Natural killer cell (primary cell): Measurements from ENCODE around the gene TAX1BP1. TPM values are rescaled to one million over a fixed set of nuclear protein-coding genes. Genes with fewer than 3 reads are reported as not detected.
A peak's percentile ranks its signal among the peaks of the same experiment; 100 is the strongest.

Source experiments
- ATAC-seq, 3 donors: fragments of 150-1000 bp in 2 of 3; fragments of 200-7000 bp in 1 of 3; cut with Tn5 transposase; 1 replicate in 1 of 3; 2 replicates in 2 of 3; pipeline ENCODE4 v1.10.0; 2021; ENCODE audit warnings: mild to moderate bottlenecking in 2 of 3, moderate library complexity in 2 of 3
- DNase-seq, 2 donors: peaks; one replicate each; pipeline versions ENCODE4 v3.0.0 to v3.0.0-alpha.2; 2013 to 2021; ENCODE audit warnings: mixed read lengths in 1 of 2
- H3K27ac ChIP-seq: one replicate; pipeline ENCODE4 v1.5.1; 2013; ENCODE audit warnings: mild to moderate bottlenecking, low read length
- H3K27me3 ChIP-seq: one replicate; pipeline ENCODE4 v1.6.1; 2013; ENCODE audit warnings: low read length; ENCODE audit not compliant: control insufficient read depth, insufficient read depth
- H3K36me3 ChIP-seq: one replicate; pipeline ENCODE4 v1.6.1; 2013; ENCODE audit warnings: low read length; ENCODE audit not compliant: control insufficient read depth, insufficient read depth
- H3K4me1 ChIP-seq: one replicate; pipeline ENCODE4 v1.6.1; 2013; ENCODE audit warnings: low read length; ENCODE audit not compliant: control insufficient read depth, insufficient read depth
- H3K4me3 ChIP-seq: one replicate; pipeline ENCODE4 v1.5.1; 2013; ENCODE audit warnings: low read length
- H3K9me3 ChIP-seq: one replicate; pipeline ENCODE4 v1.6.1; 2013; ENCODE audit warnings: low read length; ENCODE audit not compliant: control insufficient read depth, insufficient read depth
- H3K27ac Mint-ChIP-seq, 2 donors: one replicate each; pipeline ENCODE4 v1.8.0; 2022; ENCODE audit warnings: mild to moderate bottlenecking in 2 of 2, mixed read lengths in 2 of 2, moderate library complexity in 1 of 2
- H3K27me3 Mint-ChIP-seq, 2 donors: one replicate each; pipeline ENCODE4 v1.8.0; 2022; ENCODE audit warnings: low read depth in 2 of 2, mixed read lengths in 2 of 2
- H3K36me3 Mint-ChIP-seq: one replicate; pipeline ENCODE4 v1.8.0; 2022; ENCODE audit warnings: mixed read lengths
- H3K4me1 Mint-ChIP-seq, 2 donors: one replicate each; pipeline ENCODE4 v1.8.0; 2022; ENCODE audit warnings: mixed read lengths in 2 of 2
- H3K4me3 Mint-ChIP-seq: one replicate; pipeline ENCODE4 v1.8.0; 2022; ENCODE audit warnings: mild to moderate bottlenecking, moderate library complexity, mixed read lengths
- H3K9me3 Mint-ChIP-seq, 2 donors: one replicate each; pipeline ENCODE4 v1.8.0; 2022; ENCODE audit warnings: mixed read lengths in 2 of 2
- WGBS: methylation state at CpG from one replicate; pipeline ENCODE4 v1.1.7; 2013; ENCODE audit warnings: missing lambda C conversion rate; ENCODE audit not compliant: insufficient coverage; 5-methylcytosine and 5-hydroxymethylcytosine counted together
- intact Hi-C: fragments of 100-400 bp; cut with micrococcal nuclease; formaldehyde crosslinking; loops from one replicate; pipeline ENCODE4 v1.14.2; 2022
- total RNA-seq, 4 donors: library from RNA; stranded (reverse); fragments of 120-200 nt in 1 of 4; gene quantifications; one replicate each; pipeline versions ENCODE4 v1.2.3 to v1.2.4, GENCODE V29; 2013 to 2022
- TF ChIP-seq, protein P1 (sequence below): fragments of 200-600 bp; IDR thresholded peaks from one replicate; pipeline ENCODE4 v1.8.0; 2022; ENCODE audit warnings: antibody characterized with exemption

The TAX1BP1 gene
- total RNA-seq, 3 donors from 2014 or later (not counting 1 experiment from before 2014, with no cell fraction given) = 135 to 158 (median 150) TPM

DNA sequence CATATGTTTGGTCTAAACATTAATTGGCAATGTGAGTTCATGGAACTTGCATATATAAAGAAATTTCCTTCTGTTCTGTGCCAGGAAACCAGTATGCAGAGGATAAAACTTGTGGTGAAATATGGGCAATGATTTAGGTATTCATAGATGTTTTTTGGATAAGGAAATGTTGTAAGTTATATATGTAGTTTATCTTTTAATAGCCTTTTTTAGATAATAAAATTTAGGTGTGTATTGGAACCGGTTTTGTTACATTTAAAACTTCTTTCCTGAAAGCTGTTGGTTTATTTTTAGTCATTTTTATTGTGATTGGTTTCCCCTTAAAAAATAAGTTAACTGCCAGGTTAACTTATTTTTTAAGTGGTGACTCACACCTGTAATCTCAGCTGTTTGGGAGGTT lies 22.1 kb downstream of the TAX1BP1 start:
- DNase-seq (no peak), ATAC-seq (no peak)
- H3K4me1 Mint-ChIP-seq = peaks cover 15 to 26% of the 10 kb centered on the region in 2 donors
- Histone ChIP-seq H3K36me3 (peaks cover 34% of the 10 kb centered on the region), H3K27ac (no peak overlapping the region), H3K9me3 (no peaks in the 10 kb centered on the region), H3K4me1 (no peaks in the 10 kb centered on the region), H3K27me3 (no peaks in the 10 kb centered on the region), H3K4me3 (no peak overlapping the region)
- TF ChIP-seq, protein P1, sequence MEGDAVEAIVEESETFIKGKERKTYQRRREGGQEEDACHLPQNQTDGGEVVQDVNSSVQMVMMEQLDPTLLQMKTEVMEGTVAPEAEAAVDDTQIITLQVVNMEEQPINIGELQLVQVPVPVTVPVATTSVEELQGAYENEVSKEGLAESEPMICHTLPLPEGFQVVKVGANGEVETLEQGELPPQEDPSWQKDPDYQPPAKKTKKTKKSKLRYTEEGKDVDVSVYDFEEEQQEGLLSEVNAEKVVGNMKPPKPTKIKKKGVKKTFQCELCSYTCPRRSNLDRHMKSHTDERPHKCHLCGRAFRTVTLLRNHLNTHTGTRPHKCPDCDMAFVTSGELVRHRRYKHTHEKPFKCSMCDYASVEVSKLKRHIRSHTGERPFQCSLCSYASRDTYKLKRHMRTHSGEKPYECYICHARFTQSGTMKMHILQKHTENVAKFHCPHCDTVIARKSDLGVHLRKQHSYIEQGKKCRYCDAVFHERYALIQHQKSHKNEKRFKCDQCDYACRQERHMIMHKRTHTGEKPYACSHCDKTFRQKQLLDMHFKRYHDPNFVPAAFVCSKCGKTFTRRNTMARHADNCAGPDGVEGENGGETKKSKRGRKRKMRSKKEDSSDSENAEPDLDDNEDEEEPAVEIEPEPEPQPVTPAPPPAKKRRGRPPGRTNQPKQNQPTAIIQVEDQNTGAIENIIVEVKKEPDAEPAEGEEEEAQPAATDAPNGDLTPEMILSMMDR = no peak
- 75% methylated on average over 1 of the region's 1 CpG for WGBS
- peak overlapping the region in 1 of 2 donors; percentile 43 for H3K27ac Mint-ChIP-seq
- no peaks in the 10 kb centered on the region for H3K9me3 Mint-ChIP-seq
- no peak overlapping the region for H3K4me3 Mint-ChIP-seq
- intact Hi-C loops = no loop called here
- no peaks in the 10 kb centered on the region for H3K27me3 Mint-ChIP-seq
- peaks cover 9% of the 10 kb centered on the region for H3K36me3 Mint-ChIP-seq

DNA sequence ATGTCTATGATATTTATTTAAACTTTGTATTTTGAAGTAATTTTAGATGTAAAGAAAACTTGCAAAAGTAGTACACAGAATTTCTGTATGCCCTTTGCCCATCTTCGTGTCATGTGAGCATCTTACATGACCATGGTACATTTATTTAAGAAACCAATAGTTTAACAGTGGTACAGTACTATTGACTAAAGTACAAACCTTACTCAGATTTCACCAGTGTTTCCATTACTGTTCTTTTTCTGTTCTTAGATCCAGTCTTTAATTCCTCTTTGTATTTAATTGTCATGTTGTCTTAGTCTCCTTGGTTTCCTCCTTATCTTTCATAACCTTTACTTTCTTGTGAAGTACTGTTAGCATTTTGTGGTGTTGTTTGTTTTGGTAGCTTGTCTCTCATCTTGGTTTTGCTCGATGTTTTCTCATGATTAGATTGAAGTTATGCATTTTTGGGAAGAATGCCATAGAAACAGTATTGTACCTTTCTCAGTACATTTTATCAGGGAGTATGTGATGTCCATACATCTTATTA lies 24.1 kb downstream of the TAX1BP1 start:
- Histone ChIP-seq H3K4me1 (no peaks in the 10 kb centered on the region), H3K9me3 (no peaks in the 10 kb centered on the region), H3K4me3 (no peak overlapping the region), H3K27ac (no peak overlapping the region), H3K36me3 (peaks cover 19% of the 10 kb centered on the region), H3K27me3 (no peaks in the 10 kb centered on the region)
- peaks cover 10 to 18% of the 10 kb centered on the region in 2 donors for H3K4me1 Mint-ChIP-seq
- H3K27me3 Mint-ChIP-seq = no peaks in the 10 kb centered on the region
- no peaks in the 10 kb centered on the region for H3K9me3 Mint-ChIP-seq
- H3K27ac Mint-ChIP-seq = no peak overlapping the region
- WGBS = 93% methylated on average over 2 of the region's 2 CpGs
- ATAC-seq (no peak), DNase-seq (no peak)
- H3K4me3 Mint-ChIP-seq = no peak overlapping the region
- peaks cover 9% of the 10 kb centered on the region for H3K36me3 Mint-ChIP-seq
- intact Hi-C loops = no loop called here
- TF ChIP-seq, protein P1 = no peak

DNA sequence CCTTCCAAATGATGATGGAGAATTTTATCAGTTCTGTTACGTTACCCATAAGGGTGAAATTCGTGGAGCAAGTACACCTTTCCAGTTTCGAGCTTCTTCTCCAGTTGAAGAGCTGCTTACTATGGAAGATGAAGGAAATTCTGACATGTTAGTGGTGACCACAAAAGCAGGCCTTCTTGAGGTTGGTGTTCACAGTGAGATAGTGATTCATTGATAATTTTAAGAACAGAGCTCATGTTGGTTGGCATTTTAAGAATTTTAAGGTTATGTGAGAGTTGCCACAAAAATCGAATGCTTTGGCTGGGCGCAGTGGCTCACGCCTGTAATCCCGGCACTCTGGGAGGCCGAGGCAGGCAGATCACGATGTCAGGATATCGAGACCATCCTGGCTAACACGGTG lies 25.9 kb downstream of the TAX1BP1 start:
- no peaks in the 10 kb centered on the region for H3K9me3 Mint-ChIP-seq
- H3K27ac Mint-ChIP-seq = no peak overlapping the region
- Histone ChIP-seq H3K27me3 (no peaks in the 10 kb centered on the region), H3K4me1 (no peaks in the 10 kb centered on the region), H3K27ac (no peak overlapping the region), H3K36me3 (peaks cover 28% of the 10 kb centered on the region), H3K4me3 (no peak overlapping the region), H3K9me3 (no peaks in the 10 kb centered on the region)
- WGBS = 98% methylated on average over 11 of the region's 11 CpGs
- peaks cover 10 to 18% of the 10 kb centered on the region in 2 donors for H3K4me1 Mint-ChIP-seq
- intact Hi-C loops = no loop called here
- H3K4me3 Mint-ChIP-seq = no peak overlapping the region
- DNase-seq = no peak
- H3K36me3 Mint-ChIP-seq = peaks cover 11% of the 10 kb centered on the region
- TF ChIP-seq, protein P1 = no peak
- H3K27me3 Mint-ChIP-seq = no peaks in the 10 kb centered on the region
- no peak for ATAC-seq

DNA sequence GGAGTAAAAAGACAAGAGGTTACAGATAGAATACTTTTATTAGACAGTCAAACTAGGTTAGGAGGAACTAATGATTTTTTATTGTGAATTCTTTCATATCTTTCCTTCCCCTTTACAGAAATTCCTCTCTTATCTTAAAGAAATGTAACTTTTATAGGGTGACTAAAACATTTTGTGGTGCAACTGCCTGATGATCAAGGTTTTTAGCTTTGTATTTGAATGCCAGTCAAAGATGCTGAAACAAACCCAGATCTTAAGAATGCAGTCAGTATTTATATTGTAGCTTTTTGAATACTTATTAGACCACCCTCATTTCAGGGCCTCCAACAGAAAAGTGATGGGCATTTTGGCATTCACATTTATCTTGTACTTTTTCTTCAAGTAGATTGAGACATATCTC lies 27.4 kb downstream of the TAX1BP1 start:
- H3K4me3 Mint-ChIP-seq = no peak overlapping the region
- TF ChIP-seq, protein P1 = no peak
- no peak overlapping the region for H3K27ac Mint-ChIP-seq
- H3K4me1 ChIP-seq = no peaks in the 10 kb centered on the region
- peaks cover 30% of the 10 kb centered on the region for H3K36me3 ChIP-seq
- H3K4me3 ChIP-seq = no peak overlapping the region
- H3K27ac ChIP-seq = no peak overlapping the region
- H3K9me3 Mint-ChIP-seq = no peaks in the 10 kb centered on the region
- H3K4me1 Mint-ChIP-seq = peaks cover 0 to 20% of the 10 kb centered on the region in 2 donors
- H3K27me3 ChIP-seq = no peaks in the 10 kb centered on the region
- H3K27me3 Mint-ChIP-seq = no peaks in the 10 kb centered on the region
- intact Hi-C loops = no loop called here
- H3K9me3 ChIP-seq = no peaks in the 10 kb centered on the region
- ATAC-seq = no peak
- no peak for DNase-seq
- H3K36me3 Mint-ChIP-seq = peaks cover 11% of the 10 kb centered on the region
